Nephron (organoid): Measurements from ENCODE around the gene CNOT2.

Experiments used
- H3K27ac Mint-ChIP-seq, 3 experiments: 2 replicates each; pipeline ENCODE4 v1.8.0; 2020; ENCODE audit warnings: mixed read lengths in 3 of 3, mild to moderate bottlenecking in 2 of 3, moderate library complexity in 1 of 3
- H3K27me3 Mint-ChIP-seq: 2 replicates; pipeline ENCODE4 v1.8.0; 2021; ENCODE audit warnings: low read depth, mild to moderate bottlenecking, moderate library complexity, mixed read lengths
- H3K36me3 Mint-ChIP-seq: 2 replicates; pipeline ENCODE4 v1.8.0; 2020; ENCODE audit warnings: low read depth, mixed read lengths
- H3K4me1 Mint-ChIP-seq: 2 replicates; pipeline ENCODE4 v1.8.0; 2020; ENCODE audit warnings: mixed read lengths
- H3K4me3 Mint-ChIP-seq, 3 experiments: 2 replicates each; pipeline ENCODE4 v1.8.0; 2020; ENCODE audit warnings: mild to moderate bottlenecking in 3 of 3, mixed read lengths in 3 of 3, moderate library complexity in 2 of 3
- H3K9me3 Mint-ChIP-seq: 2 replicates; pipeline ENCODE4 v1.8.0; 2020; ENCODE audit warnings: mixed read lengths
- TF ChIP-seq, protein P1 (sequence below), 3 experiments: fragments of 200-600 bp; sonication (generic); IDR thresholded peaks; one replicate each; pipeline ENCODE4 v1.5.0; 2021; ENCODE audit warnings: antibody characterized with exemption in 3 of 3; ENCODE audit not compliant: unreplicated experiment in 3 of 3

Gene CNOT2

DNA sequence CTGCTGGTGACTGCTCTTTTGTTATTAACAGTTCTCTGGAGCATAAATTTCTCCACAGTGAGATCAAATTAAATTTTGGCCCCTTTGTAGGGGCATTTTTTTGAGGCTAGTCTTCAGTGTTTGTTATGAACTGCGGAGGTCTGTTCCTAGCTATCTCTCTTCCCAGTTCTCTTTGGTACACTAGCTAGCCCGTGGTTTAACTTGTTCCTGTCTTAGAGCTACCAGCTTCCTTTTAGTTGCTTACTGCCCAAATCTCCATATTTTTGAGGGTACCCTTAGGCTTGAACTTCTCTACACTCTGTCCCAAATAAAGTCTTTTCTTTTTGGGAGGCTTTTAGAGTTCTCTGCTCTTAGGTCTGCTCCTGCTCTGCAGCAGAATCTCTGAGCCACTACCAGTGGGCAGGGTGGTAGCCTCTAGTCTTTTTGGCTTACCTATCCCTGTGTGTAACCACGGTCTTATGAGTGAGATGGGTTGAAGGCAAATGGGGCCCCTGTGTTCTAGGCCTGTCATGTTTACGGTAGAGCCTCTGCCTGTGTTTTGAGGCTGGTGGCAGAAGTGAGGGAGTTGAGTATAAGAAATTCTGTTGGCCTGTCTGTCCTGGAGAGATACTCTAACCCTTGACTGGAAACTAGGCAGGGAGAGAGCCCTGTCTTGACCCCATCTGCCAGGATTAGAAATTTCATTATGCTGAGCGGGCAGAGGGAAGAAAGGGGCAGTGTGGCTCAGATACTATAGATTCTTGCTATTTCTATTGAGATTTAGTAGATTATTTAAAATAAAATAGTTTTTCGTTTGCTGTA lies 21.0 kb downstream of the CNOT2 start:
- peaks cover 18% of the 10 kb centered on the region for H3K4me1 Mint-ChIP-seq
- TF ChIP-seq, protein P1, sequence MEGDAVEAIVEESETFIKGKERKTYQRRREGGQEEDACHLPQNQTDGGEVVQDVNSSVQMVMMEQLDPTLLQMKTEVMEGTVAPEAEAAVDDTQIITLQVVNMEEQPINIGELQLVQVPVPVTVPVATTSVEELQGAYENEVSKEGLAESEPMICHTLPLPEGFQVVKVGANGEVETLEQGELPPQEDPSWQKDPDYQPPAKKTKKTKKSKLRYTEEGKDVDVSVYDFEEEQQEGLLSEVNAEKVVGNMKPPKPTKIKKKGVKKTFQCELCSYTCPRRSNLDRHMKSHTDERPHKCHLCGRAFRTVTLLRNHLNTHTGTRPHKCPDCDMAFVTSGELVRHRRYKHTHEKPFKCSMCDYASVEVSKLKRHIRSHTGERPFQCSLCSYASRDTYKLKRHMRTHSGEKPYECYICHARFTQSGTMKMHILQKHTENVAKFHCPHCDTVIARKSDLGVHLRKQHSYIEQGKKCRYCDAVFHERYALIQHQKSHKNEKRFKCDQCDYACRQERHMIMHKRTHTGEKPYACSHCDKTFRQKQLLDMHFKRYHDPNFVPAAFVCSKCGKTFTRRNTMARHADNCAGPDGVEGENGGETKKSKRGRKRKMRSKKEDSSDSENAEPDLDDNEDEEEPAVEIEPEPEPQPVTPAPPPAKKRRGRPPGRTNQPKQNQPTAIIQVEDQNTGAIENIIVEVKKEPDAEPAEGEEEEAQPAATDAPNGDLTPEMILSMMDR (IDR thresholded peaks at IDR 0.05; ENCODE audit: unreplicated experiment in 3 of 3) = no peak
- no peaks in the 10 kb centered on the region for H3K27me3 Mint-ChIP-seq
- H3K36me3 Mint-ChIP-seq = peaks cover 74% of the 10 kb centered on the region
- peaks cover 30% of the 10 kb centered on the region for H3K9me3 Mint-ChIP-seq
- H3K27ac Mint-ChIP-seq = no peak overlapping the region
- no peak overlapping the region for H3K4me3 Mint-ChIP-seq

DNA sequence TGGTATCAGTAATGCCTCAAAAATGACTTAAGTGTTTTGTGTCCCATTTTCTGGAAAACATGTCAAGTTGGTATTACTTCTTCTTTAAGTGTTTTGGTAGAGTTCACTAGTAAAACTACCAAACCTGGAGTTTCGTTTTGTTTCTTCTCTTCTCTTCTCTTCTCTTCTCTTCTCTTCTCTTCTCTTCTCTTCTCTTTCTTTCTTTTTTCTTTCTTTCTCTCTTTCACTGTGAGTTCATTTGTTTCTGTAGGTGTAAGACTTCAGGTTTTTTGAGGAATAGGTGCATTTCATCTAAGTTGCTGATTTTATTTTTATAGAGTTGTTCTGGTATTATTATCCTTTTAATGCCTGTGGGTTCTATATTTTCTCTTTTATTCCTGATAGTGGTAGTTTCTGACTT lies 21.9 kb downstream of the CNOT2 start:
- no peak overlapping the region for H3K4me3 Mint-ChIP-seq
- no peak overlapping the region for H3K27ac Mint-ChIP-seq
- H3K27me3 Mint-ChIP-seq = no peaks in the 10 kb centered on the region
- TF ChIP-seq, protein P1 (IDR thresholded peaks at IDR 0.05; ENCODE audit: unreplicated experiment in 3 of 3) = no peak
- H3K4me1 Mint-ChIP-seq = peaks cover 25% of the 10 kb centered on the region
- peaks cover 30% of the 10 kb centered on the region for H3K9me3 Mint-ChIP-seq
- H3K36me3 Mint-ChIP-seq = peaks cover 67% of the 10 kb centered on the region

DNA sequence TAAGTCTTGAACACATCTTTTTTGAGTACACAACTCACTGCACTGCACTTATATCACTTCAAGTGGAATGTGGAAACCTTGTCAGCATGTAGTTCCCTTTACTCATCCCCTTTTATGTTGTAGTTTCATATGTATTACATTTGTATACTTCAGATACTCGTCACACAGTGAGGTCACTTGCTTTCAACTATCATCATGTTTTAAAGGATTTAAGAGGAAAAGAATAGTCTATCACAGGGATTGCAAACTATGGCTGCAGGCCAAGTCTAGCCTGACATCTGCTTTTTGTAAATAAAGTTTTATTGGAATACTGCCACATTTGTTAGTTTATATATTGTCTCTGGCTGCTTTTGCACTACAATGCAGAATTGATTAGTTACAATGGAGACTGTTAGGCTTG lies 24.3 kb downstream of the CNOT2 start:
- H3K27ac Mint-ChIP-seq = peak overlapping the region; percentile 10 to 76 (median 61)
- peaks cover 40% of the 10 kb centered on the region for H3K4me1 Mint-ChIP-seq
- no peak overlapping the region for H3K4me3 Mint-ChIP-seq
- peaks cover 51% of the 10 kb centered on the region for H3K36me3 Mint-ChIP-seq
- no peaks in the 10 kb centered on the region for H3K27me3 Mint-ChIP-seq
- peaks cover 22% of the 10 kb centered on the region for H3K9me3 Mint-ChIP-seq
- TF ChIP-seq, protein P1 (IDR thresholded peaks at IDR 0.05; ENCODE audit: unreplicated experiment in 3 of 3) = no peak

DNA sequence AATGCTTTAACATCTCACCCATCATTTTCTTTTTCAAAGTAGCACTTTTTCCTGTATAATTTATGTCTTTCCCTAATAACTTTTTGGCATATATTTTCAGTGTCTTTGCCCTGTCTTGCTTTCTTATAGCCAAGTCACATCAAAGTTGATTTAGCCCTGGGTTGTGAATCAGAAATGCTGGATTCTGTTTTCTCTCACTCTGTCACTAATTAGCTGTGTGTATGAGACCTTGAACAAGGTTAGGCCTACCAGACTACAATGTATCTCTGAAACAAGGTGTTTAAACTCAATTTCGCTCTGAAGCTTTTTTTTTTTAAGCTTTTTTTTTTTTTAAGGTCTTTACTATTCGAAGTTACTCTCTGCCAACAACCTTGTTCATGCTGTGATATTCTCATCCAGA lies 25.7 kb downstream of the CNOT2 start:
- H3K36me3 Mint-ChIP-seq = peaks cover 48% of the 10 kb centered on the region
- TF ChIP-seq, protein P1 (IDR thresholded peaks at IDR 0.05; ENCODE audit: unreplicated experiment in 3 of 3) = no peak
- no peaks in the 10 kb centered on the region for H3K27me3 Mint-ChIP-seq
- H3K27ac Mint-ChIP-seq = peak overlapping the region; percentile 11 to 58 (median 41)
- H3K4me1 Mint-ChIP-seq = peaks cover 46% of the 10 kb centered on the region
- peaks cover 13% of the 10 kb centered on the region for H3K9me3 Mint-ChIP-seq
- H3K4me3 Mint-ChIP-seq = no peak overlapping the region

DNA sequence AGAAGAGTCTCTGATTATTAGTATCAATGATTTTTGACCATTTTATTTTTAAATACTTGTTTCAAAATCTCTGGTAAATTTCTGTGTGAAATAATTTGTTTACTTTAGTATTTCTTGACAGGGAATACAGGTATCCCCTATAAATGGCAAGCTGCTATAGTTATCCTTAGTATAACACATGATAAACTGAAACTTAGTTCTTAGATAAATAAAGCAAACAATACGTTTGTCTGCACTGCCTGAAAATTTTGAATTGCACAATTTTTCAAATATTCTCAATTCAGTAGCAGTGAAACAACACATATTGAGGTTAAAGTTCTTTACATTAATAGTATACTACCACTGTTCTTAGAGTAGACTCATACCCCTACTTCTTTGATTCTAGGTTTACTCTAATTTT lies 26.9 kb downstream of the CNOT2 start:
- peak overlapping the region in 2 of 3 experiments; percentile 61 to 85 for H3K27ac Mint-ChIP-seq
- no peak overlapping the region for H3K4me3 Mint-ChIP-seq
- TF ChIP-seq, protein P1 (IDR thresholded peaks at IDR 0.05; ENCODE audit: unreplicated experiment in 3 of 3) = no peak
- no peaks in the 10 kb centered on the region for H3K27me3 Mint-ChIP-seq
- peaks cover 11% of the 10 kb centered on the region for H3K9me3 Mint-ChIP-seq
- H3K4me1 Mint-ChIP-seq = peaks cover 46% of the 10 kb centered on the region
- H3K36me3 Mint-ChIP-seq = peaks cover 49% of the 10 kb centered on the region

DNA sequence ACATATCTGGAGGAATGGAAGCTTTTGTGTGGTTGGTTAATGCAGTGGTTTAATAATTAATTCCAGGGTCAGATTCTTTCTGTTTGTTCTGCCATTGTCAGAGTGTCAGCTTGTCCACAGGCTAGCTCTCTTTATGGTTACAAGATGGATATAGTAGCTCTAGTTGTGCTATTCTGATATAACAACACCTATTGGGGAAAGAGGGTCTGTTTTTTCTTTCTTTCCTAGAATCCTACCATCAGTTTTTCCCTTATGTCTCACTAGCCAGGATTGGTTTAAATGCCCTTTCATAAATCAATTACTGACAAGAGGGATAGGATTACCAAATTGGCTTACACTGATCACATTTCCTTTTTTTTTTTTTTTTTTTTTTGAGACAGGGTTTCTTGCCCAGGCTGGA lies 27.8 kb downstream of the CNOT2 start:
- Mint-ChIP-seq H3K27me3 (no peaks in the 10 kb centered on the region), H3K27ac (peak overlapping the region; percentile 30 to 85 (median 43)), H3K36me3 (peaks cover 54% of the 10 kb centered on the region), H3K4me3 (no peak overlapping the region), H3K9me3 (peaks cover 14% of the 10 kb centered on the region), H3K4me1 (peaks cover 46% of the 10 kb centered on the region)
- TF ChIP-seq, protein P1 (IDR thresholded peaks at IDR 0.05; ENCODE audit: unreplicated experiment in 3 of 3) = no peak
